Keratinocyte (primary cell): ENCODE data around the gene TDP2.

Source experiments
- EZH2 ChIP-seq: IDR thresholded peaks from one replicate; pipeline ENCODE4 v1.6.1; 2012; ENCODE audit warnings: inconsistent platforms, mild to moderate bottlenecking, low read length, moderate library complexity
- TF ChIP-seq, protein P1 (sequence below), 3 experiments: IDR thresholded peaks in 1 of 3; conservative IDR thresholded peaks in 1 of 3; optimal IDR thresholded peaks in 1 of 3; 2 replicates in 2 of 3; 3 replicates in 1 of 3; pipeline versions ENCODE3 to v1.5.1; 2011; ENCODE audit warnings: low read length in 3 of 3, mild to moderate bottlenecking in 3 of 3, moderate library complexity in 2 of 3, control low read depth in 1 of 3, inconsistent platforms in 1 of 3; ENCODE audit not compliant: insufficient read depth in 2 of 3; ENCODE audit errors: extremely low read depth in 1 of 3

DNA sequence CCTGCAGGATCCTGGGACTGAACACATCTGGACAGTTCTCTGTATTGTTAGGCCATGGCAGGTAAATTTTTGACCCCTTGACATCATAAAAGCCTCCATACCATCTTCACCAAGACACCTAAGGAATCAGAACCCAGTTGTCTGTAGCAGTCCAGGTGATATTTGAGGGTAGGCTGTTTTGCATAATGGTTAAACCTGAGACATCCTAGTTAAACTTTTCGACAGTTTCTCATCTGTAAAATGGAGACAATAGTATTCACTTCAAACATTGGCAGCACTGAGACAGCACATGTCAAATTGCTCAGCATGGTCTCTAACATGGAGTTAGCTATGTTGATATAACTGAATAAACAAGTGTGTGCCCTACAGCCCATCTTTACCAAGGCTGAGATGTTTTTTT is 27.5 kb upstream of the TDP2 start:
- TF ChIP-seq, protein P1, sequence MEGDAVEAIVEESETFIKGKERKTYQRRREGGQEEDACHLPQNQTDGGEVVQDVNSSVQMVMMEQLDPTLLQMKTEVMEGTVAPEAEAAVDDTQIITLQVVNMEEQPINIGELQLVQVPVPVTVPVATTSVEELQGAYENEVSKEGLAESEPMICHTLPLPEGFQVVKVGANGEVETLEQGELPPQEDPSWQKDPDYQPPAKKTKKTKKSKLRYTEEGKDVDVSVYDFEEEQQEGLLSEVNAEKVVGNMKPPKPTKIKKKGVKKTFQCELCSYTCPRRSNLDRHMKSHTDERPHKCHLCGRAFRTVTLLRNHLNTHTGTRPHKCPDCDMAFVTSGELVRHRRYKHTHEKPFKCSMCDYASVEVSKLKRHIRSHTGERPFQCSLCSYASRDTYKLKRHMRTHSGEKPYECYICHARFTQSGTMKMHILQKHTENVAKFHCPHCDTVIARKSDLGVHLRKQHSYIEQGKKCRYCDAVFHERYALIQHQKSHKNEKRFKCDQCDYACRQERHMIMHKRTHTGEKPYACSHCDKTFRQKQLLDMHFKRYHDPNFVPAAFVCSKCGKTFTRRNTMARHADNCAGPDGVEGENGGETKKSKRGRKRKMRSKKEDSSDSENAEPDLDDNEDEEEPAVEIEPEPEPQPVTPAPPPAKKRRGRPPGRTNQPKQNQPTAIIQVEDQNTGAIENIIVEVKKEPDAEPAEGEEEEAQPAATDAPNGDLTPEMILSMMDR (optimal IDR thresholded peaks at IDR 0.05 in 1 of 3, IDR thresholded peaks at IDR 0.05 in 1 of 3, conservative IDR thresholded peaks at IDR 0.05 in 1 of 3; ENCODE audit: extremely low read depth in 1 of 3, insufficient read depth in 2 of 3, low read length in 3 of 3): no peak
- TF ChIP-seq EZH2: no peak
